GM12801 (cell line): ENCODE measurements around the gene CEMP1.

ENCODE experiments used
- TF ChIP-seq, protein P1 (sequence below): IDR thresholded peaks from one replicate; pipeline ENCODE4 v1.5.1; 2011; ENCODE audit warnings: control low read depth; ENCODE audit not compliant: insufficient read length; ENCODE audit errors: extremely low read depth

CEMP1 gene

DNA sequence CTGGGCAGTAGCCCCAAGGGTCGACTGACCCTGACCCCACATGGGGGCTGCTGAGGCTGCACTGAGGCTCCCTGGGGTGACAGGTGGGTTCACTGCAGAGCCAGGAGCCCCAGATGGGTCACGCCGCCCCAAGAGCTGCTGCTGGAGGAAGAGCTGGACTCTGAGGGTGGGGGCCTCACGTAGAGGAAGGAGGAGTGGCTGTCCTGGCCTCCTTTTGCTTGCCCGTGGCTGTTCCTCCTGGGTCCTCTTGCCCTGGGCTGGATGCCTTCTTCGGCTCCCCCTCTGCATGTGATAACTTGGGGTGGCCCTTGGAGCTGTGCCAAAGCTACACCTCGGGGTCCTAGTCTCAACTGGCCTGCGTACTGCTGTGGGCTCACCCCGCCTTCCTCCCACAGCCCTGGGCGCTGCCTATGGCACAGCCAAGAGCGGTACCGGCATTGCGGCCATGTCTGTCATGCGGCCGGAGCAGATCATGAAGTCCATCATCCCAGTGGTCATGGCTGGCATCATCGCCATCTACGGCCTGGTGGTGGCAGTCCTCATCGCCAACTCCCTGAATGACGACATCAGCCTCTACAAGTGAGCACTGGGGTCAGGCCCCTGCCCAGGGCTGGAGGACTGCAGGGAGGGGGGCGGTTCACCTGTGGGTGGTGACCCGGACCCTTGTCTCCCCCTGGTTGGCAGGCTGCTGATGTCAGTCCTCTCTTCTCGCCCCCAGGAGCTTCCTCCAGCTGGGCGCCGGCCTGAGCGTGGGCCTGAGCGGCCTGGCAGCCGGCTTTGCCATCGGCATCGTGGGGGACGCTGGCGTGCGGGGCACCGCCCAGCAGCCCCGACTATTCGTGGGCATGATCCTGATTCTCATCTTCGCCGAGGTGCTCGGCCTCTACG, 12.1 kb downstream of the CEMP1 start:
- TF ChIP-seq, protein P1, sequence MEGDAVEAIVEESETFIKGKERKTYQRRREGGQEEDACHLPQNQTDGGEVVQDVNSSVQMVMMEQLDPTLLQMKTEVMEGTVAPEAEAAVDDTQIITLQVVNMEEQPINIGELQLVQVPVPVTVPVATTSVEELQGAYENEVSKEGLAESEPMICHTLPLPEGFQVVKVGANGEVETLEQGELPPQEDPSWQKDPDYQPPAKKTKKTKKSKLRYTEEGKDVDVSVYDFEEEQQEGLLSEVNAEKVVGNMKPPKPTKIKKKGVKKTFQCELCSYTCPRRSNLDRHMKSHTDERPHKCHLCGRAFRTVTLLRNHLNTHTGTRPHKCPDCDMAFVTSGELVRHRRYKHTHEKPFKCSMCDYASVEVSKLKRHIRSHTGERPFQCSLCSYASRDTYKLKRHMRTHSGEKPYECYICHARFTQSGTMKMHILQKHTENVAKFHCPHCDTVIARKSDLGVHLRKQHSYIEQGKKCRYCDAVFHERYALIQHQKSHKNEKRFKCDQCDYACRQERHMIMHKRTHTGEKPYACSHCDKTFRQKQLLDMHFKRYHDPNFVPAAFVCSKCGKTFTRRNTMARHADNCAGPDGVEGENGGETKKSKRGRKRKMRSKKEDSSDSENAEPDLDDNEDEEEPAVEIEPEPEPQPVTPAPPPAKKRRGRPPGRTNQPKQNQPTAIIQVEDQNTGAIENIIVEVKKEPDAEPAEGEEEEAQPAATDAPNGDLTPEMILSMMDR: no peak

DNA sequence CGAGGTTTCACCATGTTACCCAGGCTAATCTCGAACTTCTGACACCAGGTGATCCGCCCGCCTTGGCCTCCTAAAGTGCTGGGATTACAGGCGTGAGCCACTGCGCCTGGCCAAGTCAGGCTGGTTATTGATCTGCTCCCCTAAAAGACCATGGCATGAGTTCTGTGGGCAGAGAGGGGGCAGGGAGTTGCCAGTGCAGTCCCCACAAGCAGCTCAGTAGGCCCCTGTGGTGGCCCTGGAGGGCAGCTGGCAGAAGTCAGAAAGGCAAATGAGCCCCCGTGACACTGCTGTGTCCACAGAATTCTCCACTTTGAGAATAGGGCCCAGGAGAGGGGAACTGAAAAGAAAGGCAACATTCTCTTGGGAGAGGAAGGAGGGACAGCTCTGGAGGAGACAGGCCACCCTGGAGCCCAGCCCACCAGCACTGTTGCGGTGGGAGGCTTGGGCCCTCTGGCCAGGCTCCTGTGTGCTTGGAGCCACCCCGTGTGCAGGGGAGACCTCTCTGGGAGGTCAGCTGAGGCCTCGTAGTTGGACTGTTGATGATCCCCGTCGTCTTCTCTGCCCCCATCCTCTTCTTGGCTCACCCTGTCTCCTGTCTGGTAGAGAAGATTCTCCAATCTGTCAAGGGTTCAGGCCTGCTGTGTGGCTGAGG, 13.1 kb downstream of the CEMP1 start:
- TF ChIP-seq, protein P1: no peak

DNA sequence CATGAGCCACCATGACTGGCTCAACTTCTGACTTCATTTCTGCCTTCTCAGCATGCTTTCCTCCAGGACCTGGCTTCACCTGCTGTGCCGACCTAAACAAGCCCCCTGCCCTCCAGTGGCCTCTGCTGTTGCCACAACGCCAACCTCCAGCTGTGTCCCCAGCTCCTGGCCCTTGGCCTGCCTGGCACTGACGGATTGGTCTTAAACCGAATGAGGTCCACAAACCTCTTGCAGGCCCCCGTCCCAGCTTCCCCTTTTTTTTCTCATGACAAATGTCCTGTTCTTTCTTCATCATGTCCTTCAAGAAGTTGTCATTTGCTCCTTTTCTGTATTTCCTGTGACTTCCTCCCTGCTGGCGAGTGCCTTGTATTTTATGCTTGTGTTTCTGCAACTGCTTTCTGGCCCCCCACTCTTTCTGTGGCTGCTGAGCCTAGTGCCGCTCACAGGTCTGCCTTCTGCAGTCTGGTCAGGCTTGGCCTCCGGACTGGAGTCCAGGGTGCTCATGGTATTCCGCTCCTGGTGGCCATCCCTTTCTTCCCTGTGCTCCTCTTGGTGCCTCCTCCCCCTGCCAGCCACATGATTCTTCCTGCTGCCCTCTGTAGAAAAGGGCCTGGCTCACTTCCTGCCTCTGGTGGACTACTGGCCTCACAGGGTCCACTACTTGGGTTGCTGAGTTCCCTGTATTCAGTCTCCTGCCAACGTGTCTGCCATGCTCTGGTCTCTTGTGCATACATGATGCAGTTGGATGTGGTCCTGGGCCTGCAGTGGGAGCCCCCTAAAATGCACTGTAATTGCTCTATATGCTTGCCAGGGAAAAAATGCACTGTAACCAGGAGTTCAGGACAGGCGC, 14.6 kb downstream of the CEMP1 start:
- TF ChIP-seq, protein P1: no peak

DNA sequence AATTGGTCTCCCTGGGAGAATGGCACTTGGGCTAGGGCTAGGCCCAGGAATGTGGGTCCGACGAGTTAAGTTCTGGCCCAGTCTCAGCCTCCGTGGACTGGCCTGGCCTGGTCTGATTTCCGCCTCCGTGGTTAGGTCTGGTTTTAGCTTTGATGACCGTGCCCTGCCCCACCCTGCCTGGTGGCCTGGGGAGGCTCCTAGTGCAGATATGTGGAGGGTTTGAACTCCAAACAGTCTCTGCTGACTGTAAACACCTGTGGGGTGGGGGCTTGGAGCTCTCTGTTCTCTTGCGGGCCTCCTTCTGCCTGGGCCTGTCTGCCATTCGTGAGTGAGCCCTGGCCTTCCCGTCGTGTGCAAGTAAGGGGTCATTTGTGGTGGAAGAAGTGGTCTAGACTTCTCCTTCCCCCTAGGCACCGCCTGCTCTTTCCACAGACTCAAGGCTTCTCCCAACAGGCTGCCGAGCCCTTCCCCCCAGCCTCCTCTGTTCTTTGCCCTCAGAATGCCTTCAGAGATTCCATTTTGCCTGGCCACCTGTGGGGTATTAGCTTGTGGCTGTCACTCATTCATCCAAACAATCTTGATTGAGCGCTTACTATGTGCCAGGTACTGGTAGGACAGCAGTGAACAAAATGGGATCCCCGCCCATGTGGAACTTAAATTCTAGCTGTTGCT, 15.9 kb downstream of the CEMP1 start:
- TF ChIP-seq, protein P1: no peak

DNA sequence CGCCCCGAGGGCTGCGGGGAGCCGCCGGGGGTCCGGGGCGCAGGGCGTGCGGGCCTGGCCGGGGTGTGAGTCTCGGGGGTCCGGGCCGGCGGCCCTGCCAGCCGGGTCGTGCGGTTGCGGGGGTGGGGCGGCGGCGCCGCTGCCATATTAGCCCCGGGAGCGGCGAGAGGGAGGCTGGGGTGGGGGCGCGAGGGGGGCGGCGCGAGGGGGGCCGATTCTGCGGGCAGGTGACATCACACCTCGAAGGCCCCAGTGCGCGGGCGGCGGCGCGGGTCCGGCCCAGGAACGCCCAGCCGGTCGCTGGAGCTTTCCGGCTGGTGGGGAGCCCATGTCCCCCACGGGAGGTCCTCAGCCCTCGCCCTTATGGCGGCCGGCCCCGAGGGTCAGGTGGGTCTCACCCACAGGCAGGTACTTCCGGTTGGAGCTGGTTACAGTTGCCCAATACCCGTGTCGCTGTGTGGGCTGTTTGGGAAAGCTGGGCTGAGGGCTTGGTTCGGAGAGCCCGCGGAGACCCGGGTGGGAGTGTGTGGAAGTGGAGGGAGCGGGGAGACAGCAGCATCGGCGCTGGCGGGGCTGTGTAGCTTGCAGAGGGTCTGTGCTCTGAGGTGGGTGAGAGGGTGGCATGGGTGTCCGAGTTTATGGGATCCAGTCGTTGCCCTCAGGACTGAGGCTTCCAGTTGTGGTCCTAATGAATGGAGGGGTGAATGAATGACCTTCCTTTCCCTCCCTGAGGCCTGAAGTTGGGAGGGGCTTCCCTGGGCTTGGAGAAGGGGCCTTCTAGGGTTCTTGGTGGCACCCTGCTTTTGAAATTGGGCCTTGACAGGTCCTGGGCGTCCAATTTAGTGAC, 16.7 kb downstream of the CEMP1 start:
- TF ChIP-seq, protein P1: no peak

DNA sequence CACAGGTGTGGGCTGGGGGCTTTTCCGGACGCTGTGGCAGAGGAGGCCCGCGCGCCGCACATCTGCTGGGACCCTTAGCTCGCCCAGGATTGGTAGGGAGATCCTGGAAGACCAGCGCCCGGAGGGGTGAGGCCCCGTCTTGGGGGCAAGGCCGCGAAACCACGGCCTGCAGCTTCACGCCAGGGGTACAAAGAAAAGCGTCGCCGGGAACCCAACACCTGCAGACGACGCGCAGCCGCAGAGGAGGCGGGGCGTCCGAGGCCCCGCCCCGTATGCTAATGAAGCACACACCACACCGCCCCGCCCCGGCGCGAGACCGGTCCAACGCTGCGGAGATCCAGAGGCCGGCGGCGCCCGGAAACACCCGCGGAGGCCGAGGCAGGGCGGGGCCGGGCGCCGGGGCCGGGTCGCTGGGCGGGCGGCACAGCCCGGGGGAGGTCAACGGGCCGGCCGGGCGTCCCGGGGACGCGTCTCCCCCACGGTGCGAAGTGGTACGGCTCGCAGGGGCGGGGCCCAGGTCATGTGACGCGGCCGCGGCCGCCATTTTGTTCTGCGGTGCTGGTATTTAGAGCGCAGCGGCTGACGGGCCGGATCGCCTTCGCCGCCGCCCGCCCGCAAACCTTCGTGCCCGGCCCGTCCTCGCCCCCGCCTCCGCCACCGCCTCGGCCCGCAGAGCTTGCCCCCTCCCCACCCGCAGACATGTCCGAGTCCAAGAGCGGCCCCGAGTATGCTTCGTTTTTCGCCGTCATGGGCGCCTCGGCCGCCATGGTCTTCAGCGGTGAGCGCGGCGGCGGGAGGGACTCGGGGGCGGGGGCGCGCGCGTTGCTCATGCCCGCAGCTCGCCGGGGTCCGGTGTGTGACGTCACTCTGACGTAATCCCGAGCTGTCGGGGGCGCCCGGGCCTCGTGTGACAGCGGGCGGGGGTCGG, 17.5 kb downstream of the CEMP1 start, which contains the start of gene ATP6V0C:
Gene ATP6V0C (plus strand): TSS at position 548 of the 928 bp plus-strand sequence. CDS start 152 bp downstream, at position 700.
- TF ChIP-seq, protein P1: no peak
